ENCODE results near the gene INPP5A.
"Not testable (repeated sequence)": the region's sequence is repeated elsewhere in the genome, so short reads cannot be mapped to it uniquely, and the experiment has no call there.

The INPP5A gene, protein sequence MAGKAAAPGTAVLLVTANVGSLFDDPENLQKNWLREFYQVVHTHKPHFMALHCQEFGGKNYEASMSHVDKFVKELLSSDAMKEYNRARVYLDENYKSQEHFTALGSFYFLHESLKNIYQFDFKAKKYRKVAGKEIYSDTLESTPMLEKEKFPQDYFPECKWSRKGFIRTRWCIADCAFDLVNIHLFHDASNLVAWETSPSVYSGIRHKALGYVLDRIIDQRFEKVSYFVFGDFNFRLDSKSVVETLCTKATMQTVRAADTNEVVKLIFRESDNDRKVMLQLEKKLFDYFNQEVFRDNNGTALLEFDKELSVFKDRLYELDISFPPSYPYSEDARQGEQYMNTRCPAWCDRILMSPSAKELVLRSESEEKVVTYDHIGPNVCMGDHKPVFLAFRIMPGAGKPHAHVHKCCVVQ

DNA sequence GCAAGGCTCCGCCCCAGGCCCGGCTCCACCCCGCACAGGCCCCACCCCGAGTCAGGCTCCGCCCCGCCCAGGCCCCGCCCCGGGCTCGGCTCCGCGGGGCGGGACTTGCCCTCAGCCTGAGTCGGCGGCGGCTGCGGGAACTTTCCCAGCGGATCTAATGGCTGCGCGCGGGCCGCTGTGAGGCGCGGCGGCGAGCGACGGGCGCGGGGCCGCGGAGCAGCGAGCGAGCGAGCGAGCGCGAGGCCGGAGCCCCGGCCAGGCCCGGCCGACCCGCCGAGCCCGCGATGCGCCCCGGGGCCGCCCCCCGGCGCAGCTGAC lies at the start of gene INPP5A:
Gene INPP5A (plus strand): TSS at position 104 of the 318 bp plus-strand sequence. CDS start 310 bp downstream, outside the sequence.
- no peak for DNase-seq

- no peak for DNase-seq
Measured at GRCh38 chr10:132488231-132488821, 49.3 kb upstream of the INPP5A start.

DNA sequence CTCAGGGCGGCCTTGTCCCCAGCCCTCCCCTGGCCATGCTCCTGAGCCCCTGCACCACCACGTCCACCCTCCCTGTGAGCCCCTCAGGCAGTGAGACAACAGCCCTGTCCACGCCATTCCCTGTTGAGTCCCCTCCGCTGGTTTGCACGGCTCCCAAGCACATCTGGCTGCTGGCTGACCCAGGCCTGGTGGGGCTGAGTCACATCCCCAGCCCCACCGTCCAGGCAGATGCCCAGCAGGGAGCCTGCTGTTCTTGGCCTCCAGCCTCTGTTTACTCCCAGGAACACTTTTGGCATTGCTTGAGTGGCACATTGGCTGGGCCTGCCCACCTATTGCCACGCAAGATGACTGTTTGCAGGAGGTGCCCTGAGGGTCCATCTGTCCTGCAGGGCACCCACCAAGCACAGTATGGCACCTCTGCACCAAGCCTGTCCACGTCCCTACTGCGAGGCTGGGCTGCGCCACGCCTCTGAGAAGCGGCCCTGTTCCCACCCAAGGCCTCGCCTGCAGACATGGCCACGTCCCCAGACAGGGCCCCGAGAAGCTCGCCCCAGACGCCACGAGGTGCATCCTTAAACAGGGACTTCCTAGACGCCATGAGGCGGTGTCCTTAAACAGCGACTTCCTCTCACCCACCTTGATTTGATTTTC lies 48.4 kb upstream of the INPP5A start:
- no peak for DNase-seq

GRCh38 chr10:132489704-132490534 lies 47.7 kb upstream of the INPP5A start:
- no peak for DNase-seq

- DNase-seq: not testable (repeated sequence)
Measured at GRCh38 chr10:132491534-132491933, 46.1 kb upstream of the INPP5A start.

GRCh38 chr10:132492323-132493025 lies 45.1 kb upstream of the INPP5A start:
- DNase-seq: no peak

GRCh38 chr10:132493246-132493755 lies 44.3 kb upstream of the INPP5A start:
- DNase-seq: no peak

GRCh38 chr10:132493756-132494290 lies 43.8 kb upstream of the INPP5A start:
- DNase-seq: no peak

DNA sequence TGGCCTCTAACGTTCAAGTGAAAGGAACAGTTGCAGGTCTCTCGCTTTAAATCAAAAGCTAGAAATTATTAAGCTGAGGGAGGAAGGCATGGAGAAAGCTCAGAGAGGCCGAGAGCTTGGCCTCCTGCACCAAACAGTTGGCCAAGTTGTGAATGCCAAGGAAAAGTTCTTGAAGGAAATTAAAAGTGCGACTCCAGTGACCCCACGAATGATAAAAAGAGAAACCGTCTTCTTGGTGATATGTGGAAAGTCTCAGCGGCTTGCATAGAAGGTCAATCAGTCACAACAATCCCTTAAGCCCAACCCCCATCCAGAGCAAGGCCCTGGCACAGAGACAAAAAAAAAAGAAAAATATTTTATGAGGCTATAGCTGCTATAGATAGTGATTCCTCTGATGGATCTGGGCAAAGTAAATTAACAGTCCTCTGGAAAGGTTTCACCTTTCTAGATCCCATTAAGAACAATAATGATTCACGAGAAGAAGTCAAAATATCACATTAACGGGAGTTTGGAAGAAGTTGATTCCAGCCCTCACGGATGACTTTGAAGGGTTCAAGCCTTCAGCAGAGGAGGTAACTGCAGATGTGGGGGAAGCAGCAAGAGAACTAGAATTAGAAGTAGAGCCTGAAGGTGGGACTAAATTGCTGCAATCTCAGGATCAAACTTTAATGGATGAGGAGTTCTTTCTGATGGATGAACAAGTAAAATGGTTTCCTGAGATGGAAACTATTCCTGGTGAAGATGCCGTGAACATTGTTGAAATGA lies 42.5 kb upstream of the INPP5A start:
- no peak for DNase-seq

DNA sequence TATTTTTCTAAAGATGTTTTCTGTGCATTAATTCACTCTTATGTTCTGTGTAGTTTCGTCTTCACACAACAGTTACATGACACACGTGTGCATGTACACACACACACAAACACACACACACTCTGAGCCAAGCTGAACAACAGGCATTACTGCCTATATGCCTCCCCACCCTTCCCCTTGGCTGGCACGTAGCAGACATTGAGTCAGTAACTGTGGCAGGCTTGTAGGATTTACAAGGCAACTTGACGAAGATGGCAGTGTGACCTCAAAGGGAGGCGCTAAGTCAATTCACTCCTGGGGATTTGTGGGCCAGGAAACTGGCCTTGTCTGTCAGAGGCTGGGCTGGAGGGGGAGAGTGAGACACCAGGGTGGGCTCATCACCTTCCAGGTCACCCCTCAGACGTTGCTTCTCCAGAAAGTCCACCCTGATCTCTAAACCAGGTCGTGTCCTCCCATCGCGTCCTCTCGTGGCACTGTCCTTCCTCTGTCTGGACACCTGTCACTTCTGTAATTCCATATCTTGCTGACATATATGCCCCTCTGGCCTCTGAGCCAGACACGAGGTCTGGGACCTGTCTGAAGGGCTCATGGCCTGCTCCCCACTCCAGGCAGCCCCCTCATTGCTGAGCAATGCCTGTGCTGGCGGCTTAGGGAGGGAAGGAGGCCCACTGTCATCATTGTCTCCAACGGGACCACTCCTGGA lies 41.1 kb upstream of the INPP5A start:
- DNase-seq: no peak

DNA sequence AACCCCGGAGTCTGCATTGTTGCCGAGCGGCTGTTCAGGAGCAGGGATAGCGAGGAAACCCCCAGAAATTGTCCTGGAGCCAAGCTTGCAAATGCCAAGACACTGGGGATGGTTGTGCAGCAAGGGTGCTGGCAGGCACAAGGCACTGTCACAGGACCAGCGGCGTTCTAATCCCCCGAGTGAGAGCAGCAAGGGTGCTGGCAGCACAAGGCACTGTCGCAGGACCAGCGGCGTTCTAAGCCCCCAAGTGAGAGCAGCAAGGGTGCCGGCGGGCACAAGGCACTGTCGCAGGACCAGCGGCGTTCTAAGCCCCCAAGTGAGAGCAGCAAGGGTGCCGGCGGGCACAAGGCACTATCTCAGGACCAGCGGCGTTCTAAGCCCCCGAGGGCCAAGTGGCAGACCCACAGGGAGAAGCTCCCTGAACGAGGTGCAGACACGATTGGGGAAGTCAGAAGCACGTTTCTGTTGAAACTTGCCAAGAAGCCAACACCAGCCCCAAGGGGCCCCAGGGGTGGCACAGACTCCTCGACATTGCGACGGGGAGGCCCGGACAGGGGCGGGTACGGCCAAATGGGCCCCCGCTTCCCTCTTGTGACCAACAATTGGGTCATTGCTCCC lies 40.4 kb upstream of the INPP5A start:
- no peak for DNase-seq

- no peak for DNase-seq
Measured at GRCh38 chr10:132497861-132498561, 39.6 kb upstream of the INPP5A start.

DNA sequence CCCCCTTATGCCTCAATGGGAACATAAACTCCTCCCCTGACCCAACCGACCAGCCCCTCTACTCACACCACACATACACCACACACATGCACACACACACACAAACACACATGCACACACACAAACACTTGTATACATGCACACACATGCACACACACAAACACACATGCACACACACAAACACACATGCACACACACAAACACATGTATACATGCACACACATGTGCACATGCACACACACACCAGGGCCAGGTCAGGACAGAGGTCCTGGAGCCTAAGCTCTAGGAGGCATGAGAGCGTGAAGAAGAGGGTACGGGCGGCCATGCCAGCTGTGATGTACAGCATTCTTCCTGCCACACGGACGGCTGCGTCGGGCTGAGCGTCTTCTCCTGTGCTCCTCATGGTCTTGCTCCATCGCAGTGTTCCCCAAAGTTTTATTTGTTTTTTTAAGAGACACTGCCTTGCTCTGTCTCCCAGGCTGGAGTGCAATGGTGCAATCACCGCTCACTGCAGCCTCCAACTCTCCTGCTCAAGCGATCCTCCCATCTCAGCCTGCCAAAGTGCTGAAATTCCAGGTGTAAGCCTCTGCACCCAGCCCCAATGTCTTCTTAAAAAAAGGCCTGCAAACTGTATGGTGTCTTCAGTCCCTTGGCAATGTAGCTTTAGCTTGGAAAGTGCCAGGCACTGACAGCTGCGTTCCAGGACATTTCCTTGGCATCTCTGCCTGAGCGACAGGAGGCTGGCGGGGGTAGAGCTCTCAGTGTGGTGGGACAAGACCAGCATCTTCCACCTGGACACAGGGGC lies 38.8 kb upstream of the INPP5A start:
- DNase-seq: no peak

GRCh38 chr10:132499367-132499685 lies 38.3 kb upstream of the INPP5A start:
- no peak for DNase-seq

DNA sequence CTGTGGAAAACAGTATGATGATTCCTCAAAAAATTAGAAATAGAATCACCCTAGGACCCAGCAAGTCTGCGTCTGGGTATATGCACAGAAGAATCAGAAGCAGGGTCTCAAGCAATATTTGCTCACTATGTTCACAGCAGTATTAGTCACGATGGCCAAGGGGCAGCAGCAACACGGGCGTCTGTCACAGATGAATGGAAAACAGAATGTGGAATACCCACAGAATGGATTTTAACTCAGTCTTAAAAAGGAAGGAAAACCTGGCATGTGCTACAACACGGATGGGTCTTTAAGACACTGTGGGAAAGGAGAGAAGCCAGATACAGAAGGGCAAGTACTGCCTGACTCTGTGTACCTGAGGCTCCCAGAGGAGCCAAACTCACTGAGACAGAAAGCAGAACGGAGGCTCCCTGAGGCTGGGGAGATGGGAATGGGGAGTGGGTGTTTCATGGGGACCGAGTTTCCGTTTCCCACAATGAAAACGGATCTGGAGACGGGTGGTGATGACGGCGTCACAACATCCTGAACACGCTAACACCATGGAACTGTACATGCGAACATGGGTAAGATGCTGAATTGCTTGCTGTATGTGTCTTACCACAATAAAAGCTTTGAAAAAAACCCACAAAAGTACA lies 36.7 kb upstream of the INPP5A start:
- no peak for DNase-seq

- no peak for DNase-seq
Measured at GRCh38 chr10:132502544-132503300, 34.9 kb upstream of the INPP5A start.

Data from NCI-H2107 (cell line).